ENCODE measurements around the gene APP. TPM values are rescaled to one million over a fixed set of nuclear protein-coding genes. Genes with fewer than 3 reads are reported as not detected.

Gene APP
- total RNA-seq, 1 experiment from 2014 or later: 531 TPM

DNA sequence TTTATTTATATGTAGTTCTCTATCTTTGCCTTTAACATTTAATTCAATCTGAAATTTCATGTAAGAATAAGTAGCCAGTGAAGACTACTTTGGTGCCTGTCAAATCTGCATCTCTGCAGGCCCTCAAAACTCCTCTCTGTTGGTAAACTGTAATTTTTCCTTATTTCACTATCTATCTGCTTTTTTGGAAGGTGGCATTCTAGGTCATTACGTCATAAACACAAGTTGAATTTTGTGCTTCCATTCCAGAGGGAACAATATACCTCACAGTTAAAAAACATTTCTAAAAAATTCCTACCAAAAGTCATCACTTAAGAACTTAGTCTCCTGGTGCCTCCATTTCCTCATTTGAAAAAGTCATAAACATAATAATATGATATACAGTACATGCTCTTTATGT lies 259.8 kb downstream of the APP start:
- no peak for DNase-seq (ENCODE audit: low spot score)
- POLR2A ChIA-PET (ENCODE audit: low non-redundant PET): no interaction called here
- Histone ChIP-seq H3K4me1 (ENCODE audit: insufficient read depth, low read length, poor library complexity, severe bottlenecking) (peaks cover 30% of the 10 kb centered on the region), H3K36me3 (ENCODE audit: insufficient read depth, low read length, poor library complexity, severe bottlenecking) (no peaks in the 10 kb centered on the region), H3K4me3 (ENCODE audit: low read depth, low read length, poor library complexity, severe bottlenecking) (no peak overlapping the region), H3K27me3 (replicated peaks; ENCODE audit: insufficient read depth, low read depth, low read length, poor library complexity) (no peaks in the 10 kb centered on the region), H3K9me3 (ENCODE audit: low read depth, low read length, poor library complexity, severe bottlenecking) (no peaks in the 10 kb centered on the region), H3K27ac (ENCODE audit: low read depth, low read length, poor library complexity, severe bottlenecking) (no peak overlapping the region)
- TF ChIP-seq, protein P1, sequence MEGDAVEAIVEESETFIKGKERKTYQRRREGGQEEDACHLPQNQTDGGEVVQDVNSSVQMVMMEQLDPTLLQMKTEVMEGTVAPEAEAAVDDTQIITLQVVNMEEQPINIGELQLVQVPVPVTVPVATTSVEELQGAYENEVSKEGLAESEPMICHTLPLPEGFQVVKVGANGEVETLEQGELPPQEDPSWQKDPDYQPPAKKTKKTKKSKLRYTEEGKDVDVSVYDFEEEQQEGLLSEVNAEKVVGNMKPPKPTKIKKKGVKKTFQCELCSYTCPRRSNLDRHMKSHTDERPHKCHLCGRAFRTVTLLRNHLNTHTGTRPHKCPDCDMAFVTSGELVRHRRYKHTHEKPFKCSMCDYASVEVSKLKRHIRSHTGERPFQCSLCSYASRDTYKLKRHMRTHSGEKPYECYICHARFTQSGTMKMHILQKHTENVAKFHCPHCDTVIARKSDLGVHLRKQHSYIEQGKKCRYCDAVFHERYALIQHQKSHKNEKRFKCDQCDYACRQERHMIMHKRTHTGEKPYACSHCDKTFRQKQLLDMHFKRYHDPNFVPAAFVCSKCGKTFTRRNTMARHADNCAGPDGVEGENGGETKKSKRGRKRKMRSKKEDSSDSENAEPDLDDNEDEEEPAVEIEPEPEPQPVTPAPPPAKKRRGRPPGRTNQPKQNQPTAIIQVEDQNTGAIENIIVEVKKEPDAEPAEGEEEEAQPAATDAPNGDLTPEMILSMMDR (conservative IDR thresholded peaks at IDR 0.05; ENCODE audit: low read depth, low read length): no peak
- no peak for TF ChIP-seq EZH2 (IDR thresholded peaks at IDR 0.05; ENCODE audit: borderline replicate concordance, low read depth, low read length, poor library complexity, severe bottlenecking)
- BruUV-seq (replicated peaks): no TSS peak
- CTCF ChIA-PET: no interaction called here
- intact Hi-C loops (cut with micrococcal nuclease; ENCODE audit: unreplicated experiment): no loop called here

DNA sequence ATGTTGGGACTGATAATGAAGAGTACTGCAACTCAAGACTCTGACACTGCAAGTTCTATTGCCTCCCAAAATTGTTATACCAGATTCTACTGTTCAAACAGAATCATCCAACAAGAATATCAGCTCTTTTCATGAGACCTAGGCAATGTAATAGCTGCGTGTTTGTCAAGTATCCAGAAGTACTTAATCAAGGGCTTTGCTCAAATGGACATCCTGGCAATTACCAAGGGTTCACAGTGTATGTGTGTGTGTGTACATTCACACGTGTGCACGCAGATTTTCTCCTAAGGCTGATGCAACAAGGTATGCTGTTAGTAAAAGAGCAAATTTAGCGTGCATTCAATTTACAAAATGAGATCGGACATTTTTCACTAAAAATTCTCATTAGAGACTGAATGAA lies 261.2 kb downstream of the APP start:
- no peak overlapping the region for H3K27ac ChIP-seq (ENCODE audit: low read depth, low read length, poor library complexity, severe bottlenecking)
- ChIA-PET POLR2A (ENCODE audit: low non-redundant PET) (no interaction called here), CTCF (no interaction called here)
- H3K4me3 ChIP-seq (ENCODE audit: low read depth, low read length, poor library complexity, severe bottlenecking): no peak overlapping the region
- intact Hi-C loops (cut with micrococcal nuclease; ENCODE audit: unreplicated experiment): loop anchor here (10.0 kb wide), 2 partner anchors 105 to 165 kb away; no protein-coding TSS in a partner anchor
- H3K9me3 ChIP-seq (ENCODE audit: low read depth, low read length, poor library complexity, severe bottlenecking): no peaks in the 10 kb centered on the region
- peaks cover 40% of the 10 kb centered on the region for H3K4me1 ChIP-seq (ENCODE audit: insufficient read depth, low read length, poor library complexity, severe bottlenecking)
- no peak for TF ChIP-seq EZH2 (IDR thresholded peaks at IDR 0.05; ENCODE audit: borderline replicate concordance, low read depth, low read length, poor library complexity, severe bottlenecking)
- TF ChIP-seq, protein P1 (conservative IDR thresholded peaks at IDR 0.05; ENCODE audit: low read depth, low read length): no peak
- no peak for DNase-seq (ENCODE audit: low spot score)
- no peaks in the 10 kb centered on the region for H3K36me3 ChIP-seq (ENCODE audit: insufficient read depth, low read length, poor library complexity, severe bottlenecking)
- no TSS peak for BruUV-seq (replicated peaks)
- no peaks in the 10 kb centered on the region for H3K27me3 ChIP-seq (replicated peaks; ENCODE audit: insufficient read depth, low read depth, low read length, poor library complexity)

DNA sequence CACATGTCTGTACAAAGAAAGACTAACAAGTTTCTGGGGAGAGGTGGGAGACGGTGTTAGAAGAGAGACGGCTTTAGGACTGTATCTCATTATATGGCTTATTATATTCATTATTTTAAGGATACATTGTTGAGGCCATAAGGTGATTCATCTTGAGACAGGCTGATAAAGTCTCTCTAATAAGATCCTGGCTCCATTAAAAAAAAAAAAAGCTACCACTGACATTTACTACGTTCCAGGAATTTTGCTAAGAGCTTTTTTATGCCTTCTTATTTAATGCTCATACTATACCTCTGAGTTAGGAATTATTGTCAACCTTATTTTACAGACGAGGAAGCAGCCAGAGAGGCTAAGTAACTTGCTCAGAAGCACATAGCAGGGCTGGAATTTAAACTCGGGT lies 262.1 kb downstream of the APP start:
- Histone ChIP-seq H3K27ac (ENCODE audit: low read depth, low read length, poor library complexity, severe bottlenecking) (no peak overlapping the region), H3K4me1 (ENCODE audit: insufficient read depth, low read length, poor library complexity, severe bottlenecking) (peaks cover 40% of the 10 kb centered on the region), H3K27me3 (replicated peaks; ENCODE audit: insufficient read depth, low read depth, low read length, poor library complexity) (no peaks in the 10 kb centered on the region), H3K9me3 (ENCODE audit: low read depth, low read length, poor library complexity, severe bottlenecking) (no peaks in the 10 kb centered on the region), H3K36me3 (ENCODE audit: insufficient read depth, low read length, poor library complexity, severe bottlenecking) (no peaks in the 10 kb centered on the region), H3K4me3 (ENCODE audit: low read depth, low read length, poor library complexity, severe bottlenecking) (no peak overlapping the region)
- CTCF ChIA-PET: interaction anchor here (0.6 kb wide), 1 partner anchor 300 kb away, joined by 4 read pairs; no protein-coding TSS in a partner anchor
- POLR2A ChIA-PET (ENCODE audit: low non-redundant PET): no interaction called here
- TF ChIP-seq EZH2 (IDR thresholded peaks at IDR 0.05; ENCODE audit: borderline replicate concordance, low read depth, low read length, poor library complexity, severe bottlenecking): no peak
- TF ChIP-seq, protein P1 (conservative IDR thresholded peaks at IDR 0.05; ENCODE audit: low read depth, low read length): no peak
- no peak for DNase-seq (ENCODE audit: low spot score)
- intact Hi-C loops (cut with micrococcal nuclease; ENCODE audit: unreplicated experiment): loop anchor here (10.0 kb wide), 2 partner anchors 106 to 166 kb away; no protein-coding TSS in a partner anchor
- no TSS peak for BruUV-seq (replicated peaks)

Measured in A673 (cell line).